Stomach (tissue), 9 donors: Measurements from ENCODE around the gene WWC2. TPM values are rescaled to one million over a fixed set of nuclear protein-coding genes. Genes with fewer than 3 reads are reported as not detected.

Experiments used
- DNase-seq, 2 donors: peaks; one replicate each; pipeline versions ENCODE4 v3.0.0 to v3.0.0-alpha.2; 2013 to 2019
- H3K27ac ChIP-seq, 5 donors: fragments of 200-600 bp in 4 of 5; sonication (generic) in 4 of 5; one replicate each; pipeline ENCODE4 v1.5.1; 2013 to 2019; ENCODE audit warnings: mild to moderate bottlenecking in 1 of 5, moderate library complexity in 1 of 5
- H3K27me3 ChIP-seq, 3 donors: fragments of 200-600 bp; sonication (generic); one replicate each; pipeline ENCODE4 v1.5.1; 2017 to 2019; ENCODE audit warnings: mixed run types in 1 of 3
- H3K36me3 ChIP-seq, 4 donors: fragments of 200-600 bp; sonication (generic); 1 replicate in 3 of 4; 2 replicates in 1 of 4; pipeline ENCODE4 v1.5.1; 2016 to 2019
- H3K4me1 ChIP-seq, 4 donors: fragments of 200-600 bp; sonication (generic); one replicate each; pipeline ENCODE4 v1.5.1; 2016 to 2019
- H3K4me3 ChIP-seq, 4 donors: fragments of 200-600 bp; sonication (generic) in 3 of 4; one replicate each; pipeline ENCODE4 v1.5.1; 2016 to 2019; ENCODE audit warnings: mild to moderate bottlenecking in 1 of 4
- H3K9me3 ChIP-seq, 4 donors: fragments of 200-600 bp; sonication (generic); one replicate each; pipeline ENCODE4 v1.5.1; 2016 to 2019
- CTCF ChIP-seq, 7 experiments: fragments of 450-650 bp in 4 of 7; fragments of 200-600 bp in 3 of 7; sonication (generic) in 3 of 7; IDR thresholded peaks; one replicate each; pipeline ENCODE4 v1.5.1; 2016 to 2019; ENCODE audit warnings: antibody characterized with exemption in 7 of 7, control low read depth in 2 of 7, mild to moderate bottlenecking in 1 of 7
- EP300 ChIP-seq: sonication (generic); formaldehyde crosslinking; IDR thresholded peaks from one replicate; pipeline ENCODE4 v1.6.1; 2017; ENCODE audit warnings: antibody characterized with exemption
- POLR2A ChIP-seq, 4 donors: fragments of 450-650 bp; IDR thresholded peaks; one replicate each; pipeline ENCODE4 v1.6.1; 2016; ENCODE audit warnings: antibody characterized with exemption in 4 of 4, control low read depth in 2 of 4, mild to moderate bottlenecking in 1 of 4, moderate library complexity in 1 of 4
- POLR2AphosphoS5 ChIP-seq, 3 donors: sonication (generic); formaldehyde crosslinking; IDR thresholded peaks; one replicate each; pipeline ENCODE4 v1.6.1; 2016; ENCODE audit warnings: antibody characterized with exemption in 3 of 3
- WGBS, 5 donors: extraction: QIAGEN DNeasy Blood & Tissue Kit in 3 of 5; methylation state at CpG; one replicate each; pipeline versions ENCODE4 v1.1.5 to v1.1.7; 2013 to 2018; 5-methylcytosine and 5-hydroxymethylcytosine counted together
- intact Hi-C: fragments of 100-400 bp; cut with DNase I; formaldehyde crosslinking; loops from one replicate; pipeline ENCODE4 v1.15.1; 2023; ENCODE audit warnings: low total_unique reads
- polyA plus RNA-seq, 3 donors: library from polyadenylated mRNA; stranded (reverse); fragments of 200-250 nt; gene quantifications; one replicate each; pipeline ENCODE4 v1.2.3, GENCODE V29; 2013
- total RNA-seq, 5 donors: library from RNA; depleted of rRNA; stranded (reverse); fragments of >200 nt; gene quantifications; one replicate each; pipeline versions ENCODE4 v1.1.0 to v1.2.3, GENCODE V29; 2014 to 2016
- donor health status: healthy with polysubstance abuse.
- donor health status: Bipolar disorder and iron deficiency.
- donor health status: healthy.

Gene WWC2
- total and polyA plus RNA-seq, 8 donors, result 2.6 to 59.1 (median 31.1) TPM

DNA sequence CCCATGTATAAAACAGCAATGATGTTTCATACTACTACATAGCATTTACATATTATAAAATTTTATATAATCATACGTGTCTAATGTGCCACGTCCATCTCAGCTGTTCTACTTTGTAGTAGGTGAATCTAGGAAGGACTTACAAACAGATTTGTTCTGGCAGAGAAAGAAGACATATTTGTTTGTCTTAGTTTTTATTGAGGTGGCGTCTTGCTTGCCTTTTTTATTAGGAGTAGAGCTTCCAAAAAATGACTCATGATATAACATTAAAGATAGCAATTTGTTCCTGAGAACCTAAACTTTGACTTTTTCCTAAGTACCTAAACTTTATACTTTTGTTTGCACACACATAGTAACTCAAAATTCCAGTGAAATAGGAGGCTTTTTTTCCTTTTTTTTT, 156.4 kb downstream of the WWC2 start:
- Histone ChIP-seq H3K36me3 (peaks cover 0 to 31% (median 21%) of the 10 kb centered on the region in 4 donors), H3K27ac (no peak overlapping the region), H3K9me3 (no peaks in the 10 kb centered on the region), H3K4me3 (no peak overlapping the region), H3K4me1 (peaks cover 6 to 50% (median 24%) of the 10 kb centered on the region in 4 donors), H3K27me3 (no peaks in the 10 kb centered on the region)
- intact Hi-C loops, result no loop called here
- 70 to 81% (median 71%) methylated on average over 3 of the region's 3 CpGs for WGBS, 5 donors
- DNase-seq, result no peak
- TF ChIP-seq EP300 (no peak), POLR2AphosphoS5 (IDR thresholded peaks at IDR 0.05) (no peak), POLR2A (IDR thresholded peaks at IDR 0.05) (no peak), CTCF (IDR thresholded peaks at IDR 0.05) (no peak)

DNA sequence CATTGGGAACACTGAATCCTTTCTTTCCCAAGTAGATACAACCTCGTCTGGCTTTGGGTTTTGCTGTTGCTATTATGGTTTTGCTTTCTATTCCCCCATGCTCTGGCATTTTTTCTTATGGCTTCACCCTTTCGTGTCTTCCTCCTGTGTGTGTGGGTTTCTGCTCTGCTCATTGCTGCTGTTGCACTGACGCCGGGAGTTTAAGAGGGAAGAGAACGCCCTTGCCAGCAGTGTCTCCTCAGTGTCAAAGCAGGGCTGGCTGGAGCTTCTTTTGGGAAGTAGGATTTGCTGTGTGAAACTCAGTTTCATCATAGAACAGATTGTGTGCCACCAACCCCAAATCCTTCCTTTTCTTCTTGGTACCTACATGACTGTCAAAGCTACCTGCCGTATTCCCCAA, 157.3 kb downstream of the WWC2 start:
- no peaks in the 10 kb centered on the region for H3K27me3 ChIP-seq
- H3K9me3 ChIP-seq, result no peaks in the 10 kb centered on the region
- no peak for TF ChIP-seq POLR2A (IDR thresholded peaks at IDR 0.05)
- TF ChIP-seq EP300, result no peak
- no peak for TF ChIP-seq CTCF (IDR thresholded peaks at IDR 0.05)
- no peak for TF ChIP-seq POLR2AphosphoS5 (IDR thresholded peaks at IDR 0.05)
- intact Hi-C loops, result no loop called here
- H3K36me3 ChIP-seq, result peaks cover 7 to 39% (median 29%) of the 10 kb centered on the region in 4 donors
- H3K4me1 ChIP-seq, result peaks cover 15 to 49% (median 27%) of the 10 kb centered on the region in 4 donors
- peak overlapping the region in 2 of 5 donors; percentile 16 to 39 for H3K27ac ChIP-seq
- no peak overlapping the region for H3K4me3 ChIP-seq
- 52 to 78% (median 73%) methylated on average over 6 of the region's 6 CpGs for WGBS, 5 donors
- DNase-seq, result no peak

GRCh38 chr4:183256756-183257385, 157.8 kb downstream of the WWC2 start:
- TF ChIP-seq POLR2A (IDR thresholded peaks at IDR 0.05) (no peak), CTCF (IDR thresholded peaks at IDR 0.05) (peak in 5 of 7 experiments; percentile 12 to 83 (median 54))
- intact Hi-C loops, result no loop called here

DNA sequence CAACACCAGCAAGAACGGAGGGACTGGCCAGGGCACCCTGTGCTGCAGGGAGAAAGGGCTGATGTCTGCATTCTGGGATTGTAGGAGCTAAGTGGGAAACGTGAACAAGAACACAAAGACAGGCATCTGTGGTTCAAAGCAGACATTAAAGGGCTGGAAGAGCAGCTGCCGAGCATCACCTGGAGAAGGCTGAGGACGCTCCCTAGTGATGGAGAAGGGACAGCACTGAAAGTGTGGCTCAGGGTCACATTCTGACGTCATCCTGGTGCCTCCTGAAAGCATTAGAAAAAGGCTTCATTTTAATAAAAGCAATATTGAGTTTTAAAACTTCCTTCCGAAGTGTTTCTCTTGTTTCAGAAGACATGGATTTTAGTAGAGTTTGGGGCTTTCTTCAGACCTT, 158.8 kb downstream of the WWC2 start:
- H3K9me3 ChIP-seq, result no peaks in the 10 kb centered on the region
- peaks cover 25 to 57% (median 37%) of the 10 kb centered on the region in 4 donors for H3K4me1 ChIP-seq
- 81 to 89% (median 88%) methylated on average over 6 of the region's 6 CpGs for WGBS, 5 donors
- H3K4me3 ChIP-seq, result no peak overlapping the region
- DNase-seq, result no peak
- H3K27ac ChIP-seq, result no peak overlapping the region
- intact Hi-C loops, result no loop called here
- H3K27me3 ChIP-seq, result no peaks in the 10 kb centered on the region
- no peak for TF ChIP-seq EP300
- no peak for TF ChIP-seq POLR2A (IDR thresholded peaks at IDR 0.05)
- no peak for TF ChIP-seq POLR2AphosphoS5 (IDR thresholded peaks at IDR 0.05)
- no peak for TF ChIP-seq CTCF (IDR thresholded peaks at IDR 0.05)
- H3K36me3 ChIP-seq, result peaks cover 8 to 34% (median 25%) of the 10 kb centered on the region in 4 donors

More at GRCh38 chr4:183256756-183257385, 157.8 kb downstream of the WWC2 start:
- Histone ChIP-seq H3K4me3 (no peak overlapping the region), H3K4me1 (peaks cover 19 to 51% (median 31%) of the 10 kb centered on the region in 4 donors), H3K27ac (peak overlapping the region in 2 of 5 donors; percentile 16 to 39), H3K27me3 (no peaks in the 10 kb centered on the region), H3K36me3 (peaks cover 8 to 41% (median 32%) of the 10 kb centered on the region in 4 donors), H3K9me3 (no peaks in the 10 kb centered on the region)
- peak; percentile 55 to 83 for DNase-seq
- WGBS, 5 donors, result 32 to 45% (median 38%) methylated on average over 9 of the region's 9 CpGs
